RWPE1 (cell line): ENCODE data around the gene C19orf12.

Experiments
- CTCF ChIA-PET: fragments of 350-600 bp; sonication (Branson Sonifier 250); formaldehyde crosslinking; extraction: SDS; loops from one replicate; lab custom pipeline; 2021; lab: Yijun Ruan, JAX
- POLR2A ChIA-PET: fragments of 400-600 bp; formaldehyde crosslinking; extraction: SDS; loops from one replicate; lab custom pipeline; 2020; ENCODE audit warnings: antibody characterized with exemption; ENCODE audit not compliant: low non-redundant PET; lab: Yijun Ruan, JAX
- DNase-seq: peaks from one replicate; pipeline ENCODE4 v3.0.0; 2012; ENCODE audit warnings: low spot score
- H3K27ac ChIP-seq: fragments of 450-650 bp; 2 replicates; pipeline ENCODE4 v1.5.1; 2017
- CTCF ChIP-seq: fragments of 450-650 bp; conservative IDR thresholded peaks from 2 replicates; pipeline ENCODE4 v1.5.1; 2017; ENCODE audit warnings: low read depth, mild to moderate bottlenecking

The C19orf12 gene

GRCh38 chr19:29708554-29709439 is 6.3 kb downstream of the C19orf12 start:
- ChIA-PET CTCF (interaction anchor here (1.1 kb wide), 1 partner anchor 15 kb away, joined by 3 read pairs; no protein-coding TSS in a partner anchor), POLR2A (no interaction called here)
- no peak for TF ChIP-seq CTCF
- no peak for DNase-seq
- H3K27ac ChIP-seq, result no peak overlapping the region

- no peak for DNase-seq
- CTCF ChIA-PET, result interaction anchor here (1.0 kb wide), 1 partner anchor 9 kb away, joined by 3 read pairs; no protein-coding TSS in a partner anchor
- no peak overlapping the region for H3K27ac ChIP-seq
- POLR2A ChIA-PET, result no interaction called here
- no peak for TF ChIP-seq CTCF
Measured at GRCh38 chr19:29706635-29707034, 8.4 kb downstream of the C19orf12 start.

- CTCF ChIA-PET, result interaction anchor here (0.6 kb wide), 1 partner anchor 11 kb away, joined by 3 read pairs; no protein-coding TSS in a partner anchor
- H3K27ac ChIP-seq, result no peak overlapping the region
- DNase-seq, result no peak
- no peak for TF ChIP-seq CTCF
- POLR2A ChIA-PET, result no interaction called here
Measured at GRCh38 chr19:29705706-29706105, 9.4 kb downstream of the C19orf12 start.

- ChIA-PET CTCF (no interaction called here), POLR2A (no interaction called here)
- DNase-seq, result no peak
- no peak overlapping the region for H3K27ac ChIP-seq
- no peak for TF ChIP-seq CTCF
Measured at GRCh38 chr19:29704562-29705558, 10.2 kb downstream of the C19orf12 start.

GRCh38 chr19:29702963-29703320 is 12.1 kb downstream of the C19orf12 start:
- ChIA-PET POLR2A (interaction anchor here (0.7 kb wide), 1 partner anchor 34 kb away, joined by 6 read pairs; no protein-coding TSS in a partner anchor), CTCF (interaction anchor here (1.1 kb wide), 2 partner anchors 14 to 160 kb away, joined by 3 read pairs; no protein-coding TSS in a partner anchor)
- TF ChIP-seq CTCF, result no peak
- no peak overlapping the region for H3K27ac ChIP-seq
- DNase-seq, result no peak
